Right lobe of liver (tissue), 4 donors: ENCODE results near the gene YBX2.

Experiments used
- CTCF ChIP-seq, 4 donors: fragments of 200-600 bp in 3 of 4; fragments of 450-650 bp in 1 of 4; IDR thresholded peaks; one replicate each; pipeline versions ENCODE4 v1.5.1 to v1.8.0; 2016 to 2022; ENCODE audit warnings: antibody characterized with exemption in 4 of 4, mild to moderate bottlenecking in 2 of 4
- POLR2A ChIP-seq: fragments of 450-650 bp; IDR thresholded peaks from one replicate; pipeline ENCODE4 v1.6.1; 2017; ENCODE audit warnings: antibody characterized with exemption, mild to moderate bottlenecking
- donor health status: DM: no; HTN: no; CAD: no.
- donor health status: DM: no; HTN: no; CAD: no.
- donor health status: DM: no; HTN: yes; CAD: no.

DNA sequence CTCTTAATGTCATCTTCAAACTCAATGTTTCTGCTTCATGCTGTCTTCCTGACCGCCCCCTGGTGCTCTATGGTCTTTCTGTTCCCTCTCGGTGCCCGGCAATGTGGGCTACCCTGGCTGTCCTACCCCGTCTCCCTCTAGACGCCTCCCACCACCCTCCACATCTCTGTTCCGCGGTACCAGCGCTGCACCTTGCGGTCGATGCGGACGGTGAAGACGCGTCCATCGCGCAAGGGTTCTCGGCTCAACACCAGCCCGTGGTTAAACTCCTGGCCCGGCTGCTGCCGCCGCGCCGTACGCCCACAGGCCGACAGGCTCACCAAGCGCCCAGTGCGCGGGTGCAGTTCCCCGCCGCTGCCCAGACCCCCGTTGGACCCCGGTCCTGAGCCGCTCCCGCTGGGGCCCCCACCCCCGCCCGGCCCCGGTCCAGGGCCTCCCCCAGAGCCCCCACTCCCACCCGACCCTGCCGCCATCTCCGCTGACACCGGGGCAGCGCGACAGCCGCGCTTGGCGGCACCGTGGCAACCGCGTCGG is 34.5 kb upstream of the YBX2 start, which contains the start of gene NEURL4:
- TF ChIP-seq CTCF (IDR thresholded peaks at IDR 0.05) (no peak), POLR2A (no peak)
